Measurements from ENCODE around the gene CACNA1G.

- TF ChIP-seq CTCF (conservative IDR thresholded peaks at IDR 0.05 in 1 of 2, IDR thresholded peaks at IDR 0.05 in 1 of 2; ENCODE audit: low read depth in 1 of 2, low read length in 2 of 2) (no peak), EZH2 (IDR thresholded peaks at IDR 0.05; ENCODE audit: low read length, missing control alignments) (no peak)
Observed at GRCh38 chr17:50640686-50641351, 80.3 kb downstream of the CACNA1G start.

Measured in fibroblast of lung (primary cell).